ENCODE data around the gene PRDM8.

DNA sequence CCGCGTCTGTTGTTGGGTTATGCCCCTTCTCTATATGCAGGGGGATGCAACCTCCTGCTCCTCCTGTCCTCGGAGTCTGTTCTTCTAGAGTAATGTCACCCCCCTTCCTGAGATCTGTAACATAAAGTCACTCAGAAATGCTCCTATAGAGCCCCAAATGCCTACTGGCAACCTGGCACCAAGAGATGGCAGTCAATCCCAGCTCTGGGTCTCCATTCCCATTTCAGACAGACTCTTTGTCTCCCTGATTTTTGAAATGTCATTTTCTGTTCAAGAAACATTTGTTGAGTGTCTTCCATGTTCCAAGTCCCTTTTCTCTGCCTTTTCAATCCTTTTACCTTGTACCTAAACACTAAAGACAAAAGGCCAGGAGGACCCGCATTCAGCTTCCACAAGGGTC is 9.6 kb upstream of the PRDM8 start:
- TF ChIP-seq POLR2AphosphoS5 (IDR thresholded peaks at IDR 0.05; ENCODE audit: borderline replicate concordance, low read depth, low read length) = no peak
- no peak for TF ChIP-seq EZH2 (IDR thresholded peaks at IDR 0.05)
- no peak for TF ChIP-seq FOXP2 (optimal IDR thresholded peaks at IDR 0.05; ENCODE audit: control extremely low read depth, extremely low read length, insufficient read depth)
